SK-N-SH treated with all-trans-retinoic acid at 6 μM for 48 hours (cell line): ENCODE results near the gene ZNF469.

ENCODE experiments used
- ARNTL ChIP-seq: fragments of 450-650 bp; formaldehyde crosslinking; IDR thresholded peaks from 2 replicates; pipeline ENCODE4 v1.5.0; 2020; ENCODE audit warnings: low read depth, mild to moderate bottlenecking, moderate library complexity, borderline replicate concordance
- ISL1 ChIP-seq: fragments of 250-450 bp; sonication (Bioruptor Pico); IDR thresholded peaks from 2 replicates; pipeline ENCODE4 v2.1.2; 2022; ENCODE audit warnings: mild to moderate bottlenecking, moderate library complexity
- OSR1 ChIP-seq: fragments of 250-450 bp; sonication (Bioruptor Pico); IDR thresholded peaks from 2 replicates; pipeline ENCODE4 v1.8.0; 2022; ENCODE audit warnings: moderate library complexity, mild to moderate bottlenecking, inconsistent platforms
- PATZ1 ChIP-seq: fragments of 250-450 bp; sonication (Bioruptor Pico); IDR thresholded peaks from 2 replicates; pipeline ENCODE4 v1.8.0; 2020; ENCODE audit warnings: mild to moderate bottlenecking, moderate library complexity, borderline replicate concordance
- RARB ChIP-seq: fragments of 250-450 bp; sonication (Bioruptor Pico); IDR thresholded peaks from 2 replicates; pipeline ENCODE4 v1.8.0; 2021; ENCODE audit warnings: mild to moderate bottlenecking, moderate library complexity
- SNAI2 ChIP-seq: fragments of 250-450 bp; sonication (Bioruptor Pico); IDR thresholded peaks from 2 replicates; pipeline ENCODE4 v1.5.0; 2020; ENCODE audit warnings: mild to moderate bottlenecking, moderate library complexity
- TCF4 ChIP-seq: fragments of 250-450 bp; sonication (Bioruptor Pico); IDR thresholded peaks from 2 replicates; pipeline ENCODE4 v1.8.0; 2021; ENCODE audit warnings: mild to moderate bottlenecking, moderate library complexity, borderline replicate concordance
- ZFP3 ChIP-seq: fragments of 250-450 bp; sonication (Bioruptor Pico); IDR thresholded peaks from 2 replicates; pipeline ENCODE4 v1.5.0; 2020; ENCODE audit warnings: mild to moderate bottlenecking, moderate library complexity
- ZFP30 ChIP-seq: fragments of 450-650 bp; formaldehyde crosslinking; IDR thresholded peaks from 2 replicates; pipeline ENCODE4 v1.5.0; 2022; ENCODE audit warnings: mild to moderate bottlenecking, moderate library complexity
- ZNF565 ChIP-seq: fragments of 450-650 bp; formaldehyde crosslinking; conservative IDR thresholded peaks from 2 replicates; pipeline ENCODE4 v1.5.0; 2020; ENCODE audit warnings: low read depth, mild to moderate bottlenecking, moderate library complexity

- TF ChIP-seq OSR1 (CRISPR knock-in tag) (no peak), ARNTL (no peak), TCF4 (no peak), ZFP30 (CRISPR knock-in tag) (no peak), SNAI2 (CRISPR knock-in tag) (no peak), ZFP3 (CRISPR knock-in tag) (no peak), PATZ1 (CRISPR knock-in tag) (no peak), ZNF565 (CRISPR knock-in tag) (no peak), RARB (no peak), ISL1 (CRISPR knock-in tag) (no peak)
These were observed 25.9 kb downstream of the ZNF469 start for GRCh38 chr16:88408561-88409142.
